Measurements from ENCODE around the gene ARF3. TPM values are rescaled to one million over a fixed set of nuclear protein-coding genes. Genes with fewer than 3 reads are reported as not detected.

Gene ARF3
- total RNA-seq, 1 donor from 2014 or later: 307 TPM

- H3K4me3 Mint-ChIP-seq (ENCODE audit: unreplicated experiment): peak overlapping the region; percentile 56
- TF ChIP-seq CTCF (IDR thresholded peaks at IDR 0.05; ENCODE audit: unreplicated experiment): no peak
- peaks cover 7% of the 10 kb centered on the region for H3K27me3 Mint-ChIP-seq (ENCODE audit: unreplicated experiment)
- H3K27ac Mint-ChIP-seq (ENCODE audit: unreplicated experiment): peak overlapping the region; percentile 58
- peaks cover 8% of the 10 kb centered on the region for H3K4me1 Mint-ChIP-seq (ENCODE audit: unreplicated experiment)
- peaks cover 38% of the 10 kb centered on the region for H3K36me3 Mint-ChIP-seq (ENCODE audit: low read depth, unreplicated experiment)
- H3K9me3 Mint-ChIP-seq (ENCODE audit: unreplicated experiment): no peaks in the 10 kb centered on the region
- DNase-seq (ENCODE audit: low spot score): no peak
Observed at GRCh38 chr12:48927261-48927660, 30.0 kb downstream of the ARF3 start.

DNA sequence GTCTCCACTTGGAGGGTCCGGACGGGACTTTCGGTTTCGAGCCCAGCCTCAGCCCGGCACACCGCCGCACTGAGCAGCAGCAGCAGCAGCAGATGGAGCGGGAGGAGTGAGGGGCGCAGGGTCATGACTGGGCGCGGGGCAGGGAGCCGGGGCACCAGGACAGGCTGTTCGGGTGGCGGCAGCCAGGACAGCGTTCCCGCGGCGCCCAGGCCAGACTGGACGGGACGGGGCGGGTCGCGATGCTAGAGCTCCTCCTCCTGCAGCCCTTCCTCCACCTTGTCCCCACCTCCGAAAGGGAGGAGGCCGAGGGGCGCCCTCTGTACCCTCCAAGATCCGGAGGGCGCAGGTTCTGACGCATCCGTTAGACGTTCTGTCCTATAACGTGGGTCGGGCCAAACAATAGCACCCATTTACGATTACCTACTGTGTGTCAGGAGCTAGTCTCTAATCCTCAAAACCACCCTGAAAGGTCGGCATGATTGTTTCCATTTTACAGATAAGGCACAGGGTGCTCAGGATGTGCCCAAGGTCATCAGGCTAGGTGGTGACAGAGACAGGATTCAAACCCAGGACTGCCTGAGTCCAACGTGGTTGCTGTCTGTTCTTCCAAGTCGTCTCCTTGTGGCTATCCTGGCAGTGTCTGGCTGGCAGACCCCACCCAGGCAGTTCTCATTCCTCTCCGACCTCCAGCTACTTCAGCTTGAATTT lies 31.8 kb downstream of the ARF3 start, which contains the start of gene FKBP11:
Gene FKBP11, minus strand, starts transcription at position 189 of the 708 bp plus-strand sequence. Its CDS starts 64 bp downstream, at position 125.
- no peaks in the 10 kb centered on the region for H3K9me3 Mint-ChIP-seq (ENCODE audit: unreplicated experiment)
- peak; percentile 39 for DNase-seq (ENCODE audit: low spot score)
- peaks cover 38% of the 10 kb centered on the region for H3K36me3 Mint-ChIP-seq (ENCODE audit: low read depth, unreplicated experiment)
- no peak for TF ChIP-seq CTCF (IDR thresholded peaks at IDR 0.05; ENCODE audit: unreplicated experiment)
- H3K27me3 Mint-ChIP-seq (ENCODE audit: unreplicated experiment): peaks cover 7% of the 10 kb centered on the region
- H3K4me3 Mint-ChIP-seq (ENCODE audit: unreplicated experiment): peak within 1 kb of the TSS; percentile 89
- peaks cover 8% of the 10 kb centered on the region for H3K4me1 Mint-ChIP-seq (ENCODE audit: unreplicated experiment)
- H3K27ac Mint-ChIP-seq (ENCODE audit: unreplicated experiment): no peak within 1 kb of the TSS

GRCh38 chr12:48924617-48925303 lies 32.5 kb downstream of the ARF3 start:
- peak; percentile 64 for DNase-seq (ENCODE audit: low spot score)
- H3K27ac Mint-ChIP-seq (ENCODE audit: unreplicated experiment): no peak overlapping the region
- H3K9me3 Mint-ChIP-seq (ENCODE audit: unreplicated experiment): no peaks in the 10 kb centered on the region
- peaks cover 31% of the 10 kb centered on the region for H3K36me3 Mint-ChIP-seq (ENCODE audit: low read depth, unreplicated experiment)
- peak; percentile 40 for TF ChIP-seq CTCF (IDR thresholded peaks at IDR 0.05; ENCODE audit: unreplicated experiment)
- H3K4me1 Mint-ChIP-seq (ENCODE audit: unreplicated experiment): peaks cover 8% of the 10 kb centered on the region
- peak overlapping the region; percentile 85 for H3K4me3 Mint-ChIP-seq (ENCODE audit: unreplicated experiment)
- peaks cover 7% of the 10 kb centered on the region for H3K27me3 Mint-ChIP-seq (ENCODE audit: unreplicated experiment)

DNA sequence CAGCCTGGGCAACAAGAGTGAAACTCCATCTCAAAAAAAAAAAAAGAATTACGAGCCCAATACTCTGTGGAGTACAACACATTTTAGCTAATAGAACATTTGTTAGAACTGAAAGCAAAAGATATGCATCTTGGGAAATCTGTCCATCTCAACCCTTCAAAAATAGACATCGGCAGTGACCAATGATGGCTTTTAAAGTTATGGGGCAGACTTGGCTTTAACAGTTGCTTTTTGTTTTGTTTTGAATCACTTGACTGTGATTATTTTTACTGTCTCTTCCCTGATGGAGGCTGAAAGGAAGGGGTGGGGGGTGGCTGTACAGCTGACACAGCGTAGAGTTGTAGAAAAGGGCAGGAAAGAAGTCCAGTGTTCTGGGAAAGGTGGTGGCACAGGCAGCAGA lies 34.2 kb downstream of the ARF3 start:
- Mint-ChIP-seq H3K27me3 (ENCODE audit: unreplicated experiment) (peaks cover 7% of the 10 kb centered on the region), H3K36me3 (ENCODE audit: low read depth, unreplicated experiment) (peaks cover 26% of the 10 kb centered on the region), H3K4me3 (ENCODE audit: unreplicated experiment) (peak overlapping the region; percentile 62), H3K9me3 (ENCODE audit: unreplicated experiment) (no peaks in the 10 kb centered on the region), H3K4me1 (ENCODE audit: unreplicated experiment) (peaks cover 8% of the 10 kb centered on the region), H3K27ac (ENCODE audit: unreplicated experiment) (peak overlapping the region; percentile 24)
- no peak for DNase-seq (ENCODE audit: low spot score)
- no peak for TF ChIP-seq CTCF (IDR thresholded peaks at IDR 0.05; ENCODE audit: unreplicated experiment)

Data from endothelial cell (in vitro differentiated cells).